Measurements from ENCODE around the gene PALLD.
A peak's percentile ranks its signal among the peaks of the same experiment; 100 is the strongest.

The PALLD gene

GRCh38 chr4:168629566-168629965 is 132.7 kb downstream of the PALLD start:
- no peak for DNase-seq (ENCODE audit: low read depth)
- H3K4me3 ChIP-seq (ENCODE audit: low read depth, low read length) = no peak overlapping the region
- TF ChIP-seq CTCF (conservative IDR thresholded peaks at IDR 0.05; ENCODE audit: low read depth, low read length) = no peak

- peak; percentile 57 for DNase-seq (ENCODE audit: low read depth)
- peak overlapping the region; percentile 69 for H3K4me3 ChIP-seq (ENCODE audit: low read depth, low read length)
- TF ChIP-seq CTCF (conservative IDR thresholded peaks at IDR 0.05; ENCODE audit: low read depth, low read length) = no peak
These were observed 133.8 kb downstream of the PALLD start for GRCh38 chr4:168630445-168631187.

GRCh38 chr4:168631241-168632162 is 134.7 kb downstream of the PALLD start:
- peak; percentile 75 for DNase-seq (ENCODE audit: low read depth)
- peak; percentile 43 for TF ChIP-seq CTCF (conservative IDR thresholded peaks at IDR 0.05; ENCODE audit: low read depth, low read length)
- peak overlapping the region; percentile 69 for H3K4me3 ChIP-seq (ENCODE audit: low read depth, low read length)

GRCh38 chr4:168632301-168632725 is 135.5 kb downstream of the PALLD start:
- no peak for DNase-seq (ENCODE audit: low read depth)
- H3K4me3 ChIP-seq (ENCODE audit: low read depth, low read length) = peak overlapping the region; percentile 69
- TF ChIP-seq CTCF (conservative IDR thresholded peaks at IDR 0.05; ENCODE audit: low read depth, low read length) = no peak

GRCh38 chr4:168633064-168633463 is 136.2 kb downstream of the PALLD start:
- peak; percentile 38 for DNase-seq (ENCODE audit: low read depth)
- no peak for TF ChIP-seq CTCF (conservative IDR thresholded peaks at IDR 0.05; ENCODE audit: low read depth, low read length)
- H3K4me3 ChIP-seq (ENCODE audit: low read depth, low read length) = peak overlapping the region; percentile 69

GRCh38 chr4:168633496-168633895 is 136.6 kb downstream of the PALLD start:
- DNase-seq (ENCODE audit: low read depth) = no peak
- TF ChIP-seq CTCF (conservative IDR thresholded peaks at IDR 0.05; ENCODE audit: low read depth, low read length) = no peak
- peak overlapping the region; percentile 69 for H3K4me3 ChIP-seq (ENCODE audit: low read depth, low read length)

Data from choroid plexus epithelial cell (primary cell).